GM18951 (cell line): ENCODE measurements around the gene ZBTB5.
"Not testable (repeated sequence)": the region's sequence is repeated elsewhere in the genome, so short reads cannot be mapped to it uniquely, and the experiment has no call there.

Source experiments
- POLR2A ChIP-seq: IDR thresholded peaks from 4 replicates; pipeline ENCODE4 v1.6.1; 2011; ENCODE audit warnings: mild to moderate bottlenecking; ENCODE audit not compliant: insufficient read length, insufficient read depth; ENCODE audit errors: extremely low read depth
- in situ Hi-C: fragments of 300-500 bp; cut with MboI; formaldehyde crosslinking; loops from one replicate; pipeline ENCODE4 v1.12.0; 2022; ENCODE audit warnings: low sequenced_read_pairs, mixed read lengths, inconsistent platforms; ENCODE audit not compliant: unreplicated experiment

ZBTB5 gene

DNA sequence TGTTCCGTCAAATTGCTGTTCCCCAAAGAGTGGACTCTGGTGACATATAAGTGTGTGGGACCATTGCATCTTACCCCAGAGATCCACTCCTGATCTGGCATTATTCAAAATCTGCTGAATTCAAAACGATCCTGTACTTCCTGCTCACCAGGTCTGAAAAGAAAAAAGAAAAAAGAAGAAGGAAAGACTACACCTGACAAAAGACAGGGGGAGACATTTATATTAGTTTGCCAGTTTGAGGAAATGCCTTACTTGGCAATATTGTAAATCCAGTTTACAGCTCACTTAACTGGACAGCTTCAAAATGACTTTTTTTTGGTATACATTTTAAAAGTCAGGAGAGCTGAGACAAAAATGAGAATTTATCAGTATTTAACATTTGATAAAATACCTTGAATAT is 57.8 kb downstream of the ZBTB5 start:
- in situ Hi-C loops = no loop called here

DNA sequence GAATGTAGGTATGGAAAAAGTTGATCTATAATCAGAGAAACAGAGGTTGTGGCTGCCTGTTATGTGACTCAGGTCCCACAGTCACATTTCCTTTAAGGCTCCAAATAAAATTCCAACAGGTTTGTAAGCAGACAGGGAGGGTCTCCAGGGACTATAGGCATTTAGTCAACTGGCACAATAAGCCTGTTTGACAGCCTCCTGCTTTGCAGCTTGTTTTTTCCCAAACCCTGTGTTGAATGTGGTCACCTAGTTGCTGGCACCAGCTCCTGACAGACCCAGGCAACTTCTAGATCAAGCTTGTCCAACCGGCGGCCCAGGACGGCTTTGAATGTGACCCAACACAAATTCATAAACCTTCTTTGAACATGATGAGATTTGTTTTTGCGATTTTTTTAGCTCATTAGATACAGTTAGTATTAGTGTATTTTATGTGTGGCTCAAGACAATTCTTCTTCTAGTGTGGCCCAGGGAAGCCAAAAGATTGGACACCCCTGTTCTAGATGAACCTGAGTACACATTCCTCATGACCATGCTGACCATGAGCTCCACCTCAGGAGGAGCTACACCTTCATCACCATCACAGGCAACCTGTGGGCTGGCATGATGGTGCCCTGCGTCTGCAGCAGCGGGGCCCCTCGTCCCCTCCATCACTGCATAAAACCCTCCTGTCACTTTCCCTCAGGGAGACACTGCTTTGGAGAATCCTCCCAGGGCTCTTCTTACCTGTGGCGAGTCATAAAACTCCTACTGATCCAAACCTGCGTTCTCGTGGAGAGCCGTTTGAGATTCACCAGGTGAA is 58.4 kb downstream of the ZBTB5 start:
- in situ Hi-C loops = no loop called here
- no peak for TF ChIP-seq POLR2A

More for the DNA sequence above, 57.8 kb downstream of the ZBTB5 start:
- TF ChIP-seq POLR2A = no peak

DNA sequence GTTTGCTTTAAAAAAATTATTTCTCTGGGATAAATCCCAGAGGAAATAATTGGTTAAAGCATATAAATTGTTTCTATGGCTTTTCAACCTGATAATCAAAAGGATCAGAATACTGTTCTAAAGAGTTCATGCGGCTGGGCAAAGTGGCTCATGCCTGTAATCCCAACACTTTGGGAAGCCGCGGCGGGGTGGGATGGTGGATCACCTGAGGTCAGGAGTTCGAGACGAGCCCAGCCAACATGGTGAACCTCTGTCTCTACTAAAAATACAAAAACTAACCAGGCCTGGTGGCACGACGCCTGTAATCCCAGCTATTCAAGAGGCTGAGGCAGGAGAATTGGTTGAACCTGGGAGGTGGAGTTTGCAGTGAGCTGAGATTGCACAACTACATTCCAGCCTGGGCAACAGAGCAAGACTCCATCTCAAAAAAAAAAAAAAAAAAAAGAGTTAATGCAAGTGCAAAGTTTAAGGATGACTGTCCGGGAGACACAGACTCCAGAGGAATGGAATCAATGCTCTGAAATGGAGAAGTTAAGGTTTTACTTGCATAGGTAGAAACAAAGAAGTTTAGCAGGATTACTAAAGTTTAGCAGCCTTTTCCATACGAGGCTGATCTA is 59.4 kb downstream of the ZBTB5 start:
- in situ Hi-C loops = no loop called here

GRCh38 chr9:37405350-37405749 is 59.9 kb downstream of the ZBTB5 start:
- in situ Hi-C loops = no loop called here
- TF ChIP-seq POLR2A = no peak

More for the DNA sequence above, 59.4 kb downstream of the ZBTB5 start:
- no peak for TF ChIP-seq POLR2A

GRCh38 chr9:37404590-37404989 is 60.7 kb downstream of the ZBTB5 start:
- in situ Hi-C loops = no loop called here
- no peak for TF ChIP-seq POLR2A

DNA sequence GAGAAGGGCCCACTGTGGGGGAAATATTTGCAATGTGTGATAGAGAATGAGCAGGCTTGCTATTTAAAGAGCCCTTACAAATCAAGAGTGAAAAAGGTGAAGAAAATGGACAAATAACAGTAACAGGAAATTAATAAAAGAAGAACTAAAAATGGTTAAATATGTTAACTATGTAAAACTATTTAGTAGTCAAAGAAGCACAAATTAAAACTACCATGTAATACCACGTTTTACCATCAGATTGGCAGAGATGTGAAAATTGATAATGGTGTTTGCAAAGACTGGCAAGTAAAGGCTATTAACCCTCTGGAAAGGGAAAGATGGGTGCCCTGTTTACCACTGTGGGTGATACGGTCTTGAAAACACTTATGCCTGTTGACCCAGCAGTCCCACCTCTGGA is 65.9 kb downstream of the ZBTB5 start:
- in situ Hi-C loops = no loop called here
- TF ChIP-seq POLR2A = no peak

- in situ Hi-C loops = no loop called here
- peak; percentile 14 for TF ChIP-seq POLR2A
Observed at GRCh38 chr9:37398464-37399025, 66.7 kb downstream of the ZBTB5 start.

GRCh38 chr9:37397948-37398347 is 67.3 kb downstream of the ZBTB5 start:
- in situ Hi-C loops = not testable (repeated sequence)

DNA sequence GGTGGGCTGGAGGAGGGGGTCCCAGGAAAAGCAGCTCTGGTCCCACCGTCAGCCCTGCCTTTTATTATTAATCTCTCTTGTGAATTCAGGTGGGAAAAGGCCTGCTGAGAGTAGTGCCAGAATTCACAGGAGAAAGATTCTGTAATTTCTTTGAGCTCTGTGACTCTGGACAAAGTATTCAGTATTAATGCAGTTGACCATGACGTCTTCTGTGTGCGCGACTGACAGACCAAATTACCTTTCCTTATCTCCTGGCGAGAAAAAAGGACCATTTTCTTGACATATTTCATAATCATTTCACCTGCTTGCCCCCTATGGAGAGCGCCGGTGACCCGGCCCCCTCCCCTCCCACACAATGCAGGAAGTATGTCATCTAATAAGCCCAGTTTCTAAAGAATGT is 69.6 kb downstream of the ZBTB5 start:
- in situ Hi-C loops = no loop called here
- TF ChIP-seq POLR2A = no peak

GRCh38 chr9:37395229-37395628 is 70.0 kb downstream of the ZBTB5 start:
- TF ChIP-seq POLR2A = no peak
- in situ Hi-C loops = no loop called here

DNA sequence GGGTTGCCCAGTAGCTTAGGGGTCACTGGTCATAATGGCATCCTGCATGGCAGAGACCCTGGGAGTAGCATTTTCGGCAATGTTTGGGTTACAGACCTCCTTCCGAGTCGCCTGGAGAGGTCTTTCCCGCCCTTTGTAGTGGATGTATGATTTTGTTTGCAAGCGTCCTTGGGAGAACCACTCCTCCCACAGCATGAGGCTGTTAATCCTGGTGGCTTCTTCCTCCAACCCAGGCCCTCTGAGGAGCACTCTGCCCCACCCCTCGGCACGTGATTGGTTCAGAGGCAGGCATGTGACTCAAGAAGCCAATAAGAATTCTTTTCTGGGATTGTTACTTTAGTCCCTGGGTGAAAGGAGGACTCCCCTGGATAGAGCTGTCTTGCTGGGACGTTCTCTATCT is 73.0 kb downstream of the ZBTB5 start:
- no peak for TF ChIP-seq POLR2A
- in situ Hi-C loops = no loop called here

DNA sequence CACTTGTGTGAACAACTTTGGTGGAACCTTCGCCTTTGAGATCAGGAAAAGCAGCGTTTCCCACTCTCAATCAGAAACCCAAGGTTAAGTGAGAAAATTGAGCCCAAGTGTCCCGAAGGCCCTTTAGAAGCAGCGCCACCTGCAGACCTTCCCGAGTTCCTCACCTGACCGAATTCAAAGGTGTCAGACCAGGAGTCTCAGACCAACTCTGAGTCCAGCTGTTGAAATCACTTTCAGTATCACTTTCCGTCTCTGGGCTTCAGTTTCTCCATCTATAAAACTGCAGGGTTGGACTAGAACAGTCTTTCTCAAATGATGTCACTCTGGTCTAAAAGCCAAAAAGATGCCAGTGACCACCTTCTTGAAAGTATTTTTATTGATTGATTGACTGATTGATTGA is 74.5 kb downstream of the ZBTB5 start:
- TF ChIP-seq POLR2A = no peak
- in situ Hi-C loops = no loop called here
